HG02852 (cell line): ENCODE results near the gene TMUB1.

ENCODE experiments used
- ATAC-seq: cut with Tn5 transposase; IDR thresholded peaks from one replicate; pipeline ENCODE4 v1.9.1; 2021; ENCODE audit warnings: mild to moderate bottlenecking, moderate library complexity; ENCODE audit not compliant: unreplicated experiment

TMUB1 gene

GRCh38 chr7:151121380-151122170 lies 38.3 kb upstream of the TMUB1 start:
- no peak for ATAC-seq

GRCh38 chr7:151120896-151121295 lies 37.6 kb upstream of the TMUB1 start:
- ATAC-seq: no peak

GRCh38 chr7:151119902-151120301 lies 36.6 kb upstream of the TMUB1 start:
- ATAC-seq: no peak

DNA sequence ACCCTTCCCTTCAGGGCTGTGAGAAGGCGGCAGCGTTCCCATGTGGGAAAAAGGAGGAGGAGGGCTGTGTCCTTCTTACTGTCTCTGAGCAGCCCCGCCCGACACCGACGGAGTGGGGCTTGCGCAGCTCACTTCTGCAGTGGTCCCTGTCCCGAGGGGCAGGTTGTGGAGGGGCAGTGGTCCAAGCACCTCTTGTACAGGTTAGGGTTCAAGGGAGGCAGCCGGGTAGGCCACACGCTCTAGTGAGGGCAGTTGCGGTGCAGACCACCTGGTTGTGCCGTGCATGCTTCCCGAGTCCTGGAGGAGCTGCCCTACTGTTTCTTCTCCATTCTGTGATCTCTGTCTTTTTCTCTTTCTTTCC lies 35.7 kb upstream of the TMUB1 start:
- no peak for ATAC-seq

GRCh38 chr7:151118108-151119054 lies 35.1 kb upstream of the TMUB1 start:
- no peak for ATAC-seq

GRCh38 chr7:151117565-151117964 lies 34.3 kb upstream of the TMUB1 start:
- no peak for ATAC-seq

DNA sequence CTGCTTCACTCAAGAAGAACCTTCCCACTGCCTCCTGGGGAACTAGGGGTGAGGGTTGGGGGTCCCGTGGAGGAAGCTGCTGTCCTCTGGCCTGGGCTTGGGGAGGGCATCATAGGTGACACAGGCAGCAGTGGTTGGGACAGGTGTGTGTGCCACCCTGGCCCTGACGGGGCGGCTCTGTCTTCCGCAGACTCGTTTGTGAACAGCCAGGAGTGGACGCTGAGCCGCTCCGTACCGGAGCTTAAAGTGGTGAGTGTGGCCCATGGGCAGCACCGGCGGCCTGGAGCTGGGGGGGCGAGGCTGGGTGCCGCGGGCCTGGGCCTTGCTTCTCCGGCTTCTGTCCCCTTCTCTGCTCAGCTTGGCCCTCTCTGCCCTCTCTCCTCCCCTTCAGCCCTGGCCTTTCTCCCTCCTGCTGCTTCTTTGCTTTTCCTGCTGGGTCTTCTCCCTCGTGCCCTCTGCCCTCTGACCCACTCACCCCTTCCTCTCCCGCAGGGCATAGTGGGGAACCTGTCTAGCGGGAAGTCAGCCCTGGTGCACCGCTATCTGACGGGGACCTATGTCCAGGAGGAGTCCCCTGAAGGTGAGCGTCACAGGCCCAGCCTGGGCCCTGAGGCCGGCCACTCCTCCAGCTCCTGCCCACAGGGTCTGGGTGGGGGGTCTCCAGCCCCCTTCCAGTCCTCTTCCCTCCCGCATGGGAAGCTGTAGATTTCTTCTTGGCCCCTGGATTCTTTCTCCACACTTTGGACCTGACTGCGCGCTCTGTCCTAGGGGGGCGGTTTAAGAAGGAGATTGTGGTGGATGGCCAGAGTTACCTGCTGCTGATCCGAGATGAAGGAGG lies 33.5 kb upstream of the TMUB1 start:
- no peak for ATAC-seq

- ATAC-seq: no peak
Measured at GRCh38 chr7:151115836-151116418, 32.6 kb upstream of the TMUB1 start.

DNA sequence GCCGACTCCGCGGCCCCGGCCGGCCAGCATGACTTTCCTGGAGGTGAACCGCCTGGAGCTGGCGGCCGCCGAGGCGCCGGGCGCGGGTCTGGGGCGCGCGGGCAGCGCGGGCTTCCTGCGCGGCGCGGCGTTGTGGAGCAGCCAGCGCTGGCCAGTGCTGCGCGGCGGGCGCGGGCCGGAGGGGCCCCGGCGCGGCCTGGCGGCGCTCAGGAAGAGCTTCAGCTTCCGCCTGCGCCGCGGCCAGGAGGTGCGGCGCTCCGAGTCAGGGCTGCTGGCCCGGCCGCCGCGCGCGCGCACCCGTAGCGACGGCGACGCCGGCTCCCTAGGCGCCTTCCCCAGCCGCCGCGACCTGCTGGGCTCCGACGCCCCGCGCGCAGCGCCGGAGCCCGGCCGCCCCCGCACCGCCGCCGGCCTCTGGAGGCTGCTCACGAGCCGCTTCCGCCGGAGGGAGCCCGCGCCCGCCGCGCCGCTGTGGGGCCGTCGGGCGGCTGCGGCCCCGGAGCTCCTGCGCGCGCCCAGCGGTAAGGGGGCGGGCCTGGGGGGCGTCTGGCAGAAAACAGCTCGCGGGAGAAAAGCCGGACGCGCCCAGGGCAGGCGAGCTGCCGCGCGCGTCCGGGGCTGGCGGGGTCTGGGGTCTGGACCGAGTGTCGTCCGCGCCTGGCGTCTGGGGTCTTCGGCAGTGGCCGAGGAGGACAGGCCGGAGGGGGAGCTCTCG lies 32.0 kb upstream of the TMUB1 start:
- no peak for ATAC-seq

DNA sequence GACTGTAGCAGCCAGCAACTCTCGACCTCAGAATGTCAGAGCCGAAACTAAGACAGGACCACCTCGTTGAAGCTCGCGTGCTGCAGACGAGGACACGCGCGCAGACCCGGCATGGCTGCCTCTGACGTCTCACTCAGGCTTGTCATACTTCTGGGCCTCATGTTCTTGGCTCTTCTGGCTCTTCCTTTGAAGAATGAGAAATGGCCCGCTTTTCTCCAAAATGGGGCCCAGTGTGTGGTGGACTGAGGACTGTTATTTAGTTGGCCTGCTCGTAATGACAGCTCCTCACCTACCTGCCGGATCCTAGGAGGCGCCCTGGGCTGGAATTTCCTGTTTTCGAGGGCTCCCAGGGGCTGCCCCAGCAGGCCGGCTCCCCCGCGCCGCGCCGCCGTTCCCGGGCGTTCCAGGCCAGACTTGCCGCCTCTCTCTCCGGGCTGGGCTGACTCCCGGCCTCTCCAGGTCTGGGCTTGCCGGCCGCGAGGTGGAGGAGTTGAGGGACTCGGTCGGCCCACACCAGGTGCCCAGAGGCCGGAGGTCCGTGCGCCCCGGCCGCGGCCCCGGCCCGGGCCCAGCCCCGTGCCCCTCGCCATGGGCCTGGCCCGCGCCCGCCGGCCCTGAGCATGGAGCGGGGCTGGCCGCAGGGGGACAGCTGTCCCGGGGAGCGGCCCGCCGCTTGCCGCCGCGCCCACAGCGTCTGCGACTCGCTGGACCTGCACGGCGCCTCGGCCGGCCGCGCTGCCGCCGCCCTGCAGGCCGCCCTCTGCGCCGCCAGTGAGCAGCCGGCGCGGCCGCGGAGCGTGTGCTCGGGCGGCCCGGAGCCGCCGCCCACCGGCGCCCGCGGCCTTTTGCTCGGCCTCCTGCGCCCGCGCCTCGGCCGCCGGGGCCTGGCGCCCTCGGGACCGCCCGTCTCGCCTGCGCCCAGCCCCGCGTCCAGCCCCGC lies 31.1 kb upstream of the TMUB1 start:
- no peak for ATAC-seq

GRCh38 chr7:151113344-151114150 lies 30.3 kb upstream of the TMUB1 start:
- ATAC-seq: no peak

- ATAC-seq: peak; percentile 85
Measured at GRCh38 chr7:151110941-151111645, 27.8 kb upstream of the TMUB1 start.

GRCh38 chr7:151110236-151110940 lies 27.1 kb upstream of the TMUB1 start:
- ATAC-seq: no peak

DNA sequence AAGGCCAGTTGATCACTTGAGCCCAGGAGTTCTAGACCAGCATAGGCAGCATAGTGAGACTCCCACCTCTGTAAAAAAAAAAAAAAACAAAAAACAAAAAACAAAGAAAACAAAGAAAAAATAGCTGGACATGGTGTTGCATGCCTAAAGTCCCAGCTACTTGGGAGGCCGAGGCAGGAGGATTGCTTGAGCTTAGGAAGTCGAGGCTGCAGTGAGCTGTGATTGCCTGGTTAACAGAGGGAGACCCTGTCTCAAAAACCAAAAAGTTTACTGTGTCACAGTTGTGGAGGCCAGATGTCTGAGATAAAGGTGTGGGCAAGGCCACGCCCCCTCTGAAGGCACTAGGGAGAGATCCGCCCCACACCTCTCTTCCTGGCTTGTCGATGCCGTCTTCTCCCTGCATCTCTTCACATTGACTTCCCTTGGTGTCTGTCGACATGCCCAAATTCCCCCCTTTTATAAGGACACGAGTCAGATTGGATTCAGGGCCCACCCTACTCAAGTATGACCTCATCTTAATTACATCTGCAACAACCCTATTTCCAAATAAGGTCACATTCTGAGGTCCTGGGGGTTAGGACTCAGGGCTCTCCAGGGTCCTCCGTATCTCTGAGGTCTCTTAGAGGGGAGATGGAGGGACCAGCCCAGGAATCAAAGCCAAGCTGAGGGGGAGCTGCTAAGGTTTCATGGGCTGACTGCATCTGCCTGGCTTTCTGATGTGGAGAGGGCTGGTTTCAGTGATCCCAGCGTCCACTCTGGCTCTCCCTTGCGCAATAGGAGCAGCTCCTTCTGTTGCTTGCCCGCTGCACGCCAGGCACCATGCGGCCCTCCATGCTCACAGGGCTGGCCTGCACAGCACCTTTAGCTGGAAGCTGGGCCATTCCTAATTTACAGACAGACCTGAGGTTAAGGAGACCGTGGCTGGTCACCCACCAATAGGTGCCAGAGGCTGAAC lies 26.1 kb upstream of the TMUB1 start:
- no peak for ATAC-seq

- ATAC-seq: no peak
Measured at GRCh38 chr7:151107882-151108281, 24.6 kb upstream of the TMUB1 start.
